ENCODE data around the gene C11orf42. TPM values are rescaled to one million over a fixed set of nuclear protein-coding genes. Genes with fewer than 3 reads are reported as not detected.

C11orf42 gene
- total RNA-seq = not detected
- long read RNA-seq = 0 reads

GRCh38 chr11:6205366-6205765 lies at the start of gene C11orf42:
Gene C11orf42, plus strand, starts transcription at chr11:6205557. Its CDS starts 59 bp downstream, at chr11:6205616.
- DNase-seq (ENCODE audit: low spot score) = no peak

GRCh38 chr11:6156628-6157359 lies 48.6 kb upstream of the C11orf42 start:
- DNase-seq (ENCODE audit: low spot score) = no peak

- no peak for DNase-seq (ENCODE audit: low spot score)
Observed at GRCh38 chr11:6170226-6170625, 35.1 kb upstream of the C11orf42 start, which contains the start of gene OR52B2. Gene OR52B2, minus strand, starts transcription at chr11:6170326. Its CDS starts 0 bp downstream, at chr11:6170326.

- DNase-seq (ENCODE audit: low spot score) = no peak
Observed at GRCh38 chr11:6175440-6175839, 29.9 kb upstream of the C11orf42 start.

GRCh38 chr11:6191742-6192141 lies 13.6 kb upstream of the C11orf42 start:
- DNase-seq (ENCODE audit: low spot score) = no peak

GRCh38 chr11:6194065-6194581 lies 11.2 kb upstream of the C11orf42 start:
- DNase-seq (ENCODE audit: low spot score) = no peak

GRCh38 chr11:6196396-6196795 lies 9.0 kb upstream of the C11orf42 start:
- DNase-seq (ENCODE audit: low spot score) = no peak

- DNase-seq (ENCODE audit: low spot score) = no peak
Observed at GRCh38 chr11:6197466-6198200, 7.7 kb upstream of the C11orf42 start.

GRCh38 chr11:6199174-6199810 lies 6.1 kb upstream of the C11orf42 start, which contains the start of gene OR52W1:
Gene OR52W1, plus strand, starts transcription at chr11:6199224. Its CDS starts 0 bp downstream, at chr11:6199224.
- no peak for DNase-seq (ENCODE audit: low spot score)

GRCh38 chr11:6200975-6201374 lies 4.4 kb upstream of the C11orf42 start:
- DNase-seq (ENCODE audit: low spot score) = no peak

GRCh38 chr11:6201481-6201880 lies 3.9 kb upstream of the C11orf42 start:
- no peak for DNase-seq (ENCODE audit: low spot score)

- DNase-seq (ENCODE audit: low spot score) = no peak
Observed at GRCh38 chr11:6202041-6202440, 3.3 kb upstream of the C11orf42 start.

GRCh38 chr11:6203327-6203726 lies 2.0 kb upstream of the C11orf42 start:
- no peak for DNase-seq (ENCODE audit: low spot score)

- DNase-seq (ENCODE audit: low spot score) = no peak
Observed at GRCh38 chr11:6204706-6205105, 651 bp upstream of the C11orf42 start.

GRCh38 chr11:6206456-6207180 lies 1.3 kb downstream of the C11orf42 start:
- DNase-seq (ENCODE audit: low spot score) = no peak

GRCh38 chr11:6209801-6210200 lies 4.4 kb downstream of the C11orf42 start:
- DNase-seq (ENCODE audit: low spot score) = no peak

- no peak for DNase-seq (ENCODE audit: low spot score)
Observed at GRCh38 chr11:6210274-6210955, 5.1 kb downstream of the C11orf42 start.

GRCh38 chr11:6214530-6214929 lies 9.2 kb downstream of the C11orf42 start:
- DNase-seq (ENCODE audit: low spot score) = no peak

- no peak for DNase-seq (ENCODE audit: low spot score)
Observed at GRCh38 chr11:6216501-6216900, 11.1 kb downstream of the C11orf42 start.

GRCh38 chr11:6217722-6218121 lies 12.4 kb downstream of the C11orf42 start:
- no peak for DNase-seq (ENCODE audit: low spot score)
